GM23338 (cell line): ENCODE results near the gene TMEFF1. TPM values are rescaled to one million over a fixed set of nuclear protein-coding genes. Genes with fewer than 3 reads are reported as not detected.

Experiments used
- ATAC-seq: fragments of 200-7000 bp; cut with Tn5 transposase; 3 replicates; pipeline ENCODE4 v1.9.1; 2020
- DNase-seq: peaks from one replicate; pipeline ENCODE4 v3.0.0-alpha.2; 2015; ENCODE audit warnings: low spot score
- H2AFZ ChIP-seq: fragments of 200-600 bp; sonication (generic); 2 replicates; pipeline ENCODE4 v1.8.0; 2016; ENCODE audit warnings: antibody characterized with exemption, mild to moderate bottlenecking, moderate library complexity
- H3F3A ChIP-seq: fragments of 200-600 bp; sonication (generic); replicated peaks from 2 replicates; pipeline ENCODE4 v1.8.0; 2017; ENCODE audit warnings: antibody characterized with exemption, mixed run types, low read depth
- H3K27ac ChIP-seq: fragments of 200-600 bp; sonication (generic); 2 replicates; pipeline ENCODE4 v1.6.1; 2016; ENCODE audit warnings: low read depth
- H3K27me3 ChIP-seq: fragments of 200-600 bp; sonication (generic); 2 replicates; pipeline ENCODE4 v1.8.0; 2016; ENCODE audit warnings: mild to moderate bottlenecking, mixed run types, moderate library complexity; ENCODE audit not compliant: insufficient read depth
- H3K36me3 ChIP-seq: fragments of 200-600 bp; sonication (generic); 2 replicates; pipeline ENCODE4 v1.8.0; 2016; ENCODE audit warnings: mild to moderate bottlenecking; ENCODE audit not compliant: insufficient read depth
- H3K4me1 ChIP-seq: fragments of 200-600 bp; sonication (generic); 2 replicates; pipeline ENCODE4 v1.8.0; 2016; ENCODE audit warnings: mild to moderate bottlenecking, moderate library complexity; ENCODE audit not compliant: insufficient read depth
- H3K4me2 ChIP-seq: fragments of 200-600 bp; sonication (generic); 2 replicates; pipeline ENCODE4 v1.7.1; 2017; ENCODE audit warnings: mixed run types
- H3K4me3 ChIP-seq: fragments of 200-600 bp; sonication (generic); 2 replicates; pipeline ENCODE4 v1.6.1; 2016; ENCODE audit warnings: mixed run types
- H3K79me2 ChIP-seq: fragments of 200-600 bp; sonication (generic); replicated peaks from 2 replicates; pipeline ENCODE4 v1.8.0; 2017; ENCODE audit warnings: mild to moderate bottlenecking; ENCODE audit not compliant: insufficient read depth
- H3K9me2 ChIP-seq: fragments of 200-600 bp; sonication (generic); 2 replicates; pipeline ENCODE4 v1.8.0; 2017; ENCODE audit not compliant: insufficient read depth
- H4K20me1 ChIP-seq: fragments of 200-600 bp; sonication (generic); replicated peaks from 2 replicates; pipeline ENCODE4 v1.8.0; 2017; ENCODE audit warnings: mild to moderate bottlenecking; ENCODE audit not compliant: insufficient read depth
- H3K27ac Mint-ChIP-seq: 2 replicates; pipeline ENCODE4 v1.8.0; 2020; ENCODE audit warnings: inconsistent platforms, mild to moderate bottlenecking, moderate library complexity, mixed read lengths
- H3K27me3 Mint-ChIP-seq: 3 replicates; pipeline ENCODE4 v1.8.0; 2022; ENCODE audit warnings: low read depth, mild to moderate bottlenecking, moderate library complexity, mixed read lengths, inconsistent platforms; ENCODE audit not compliant: insufficient read depth, poor library complexity
- H3K36me3 Mint-ChIP-seq: 3 replicates; pipeline ENCODE4 v1.8.0; 2021; ENCODE audit warnings: low read depth, mild to moderate bottlenecking, inconsistent platforms, moderate library complexity, mixed read lengths
- H3K4me1 Mint-ChIP-seq: 3 replicates; pipeline ENCODE4 v1.8.0; 2020; ENCODE audit warnings: mild to moderate bottlenecking, inconsistent platforms, mixed read lengths
- H3K4me3 Mint-ChIP-seq: 3 replicates; pipeline ENCODE4 v1.8.0; 2021; ENCODE audit warnings: moderate library complexity, mild to moderate bottlenecking, inconsistent platforms, mixed read lengths
- H3K9me3 Mint-ChIP-seq: 3 replicates; pipeline ENCODE4 v1.8.0; 2020; ENCODE audit warnings: moderate library complexity, mild to moderate bottlenecking, inconsistent platforms, mixed read lengths
- CREB1 ChIP-seq: fragments of 250-450 bp; sonication (Bioruptor Pico); IDR thresholded peaks from 2 replicates; pipeline ENCODE4 v1.5.0; 2020; ENCODE audit warnings: low read depth, mild to moderate bottlenecking, moderate library complexity
- EZH2 ChIP-seq: fragments of 200-600 bp; sonication (generic); IDR thresholded peaks from one replicate; pipeline ENCODE4 v1.8.0; 2017; ENCODE audit warnings: antibody characterized with exemption, mild to moderate bottlenecking, low read depth; ENCODE audit not compliant: unreplicated experiment
- EZH2phosphoT487 ChIP-seq: fragments of 200-600 bp; sonication (generic); IDR thresholded peaks from one replicate; pipeline ENCODE4 v1.8.1; 2018; ENCODE audit warnings: antibody characterized with exemption; ENCODE audit not compliant: unreplicated experiment
- JUNB ChIP-seq: IDR thresholded peaks from one replicate; pipeline ENCODE4 v1.6.1; 2016; ENCODE audit warnings: antibody characterized with exemption; ENCODE audit not compliant: unreplicated experiment
- NANOG ChIP-seq: IDR thresholded peaks from 2 replicates; pipeline ENCODE4 v1.6.1; 2016; ENCODE audit warnings: antibody characterized with exemption, borderline replicate concordance
- REST ChIP-seq: IDR thresholded peaks from one replicate; pipeline ENCODE4 v1.6.1; 2018; ENCODE audit warnings: antibody characterized with exemption; ENCODE audit not compliant: unreplicated experiment
- ZNF114 ChIP-seq: fragments of 250-450 bp; sonication (Bioruptor Pico); IDR thresholded peaks from 2 replicates; pipeline ENCODE4 v1.5.0; 2020; ENCODE audit warnings: mild to moderate bottlenecking, moderate library complexity
- polyA plus RNA-seq: library from polyadenylated mRNA; unstranded; fragments of >200 nt; fragmentation: Nextera tagmentation; extraction: Ambion mirVana; gene quantifications from 2 replicates; pipeline ENCODE4 v1.2.1, GENCODE V29; 2016
- total RNA-seq: library from RNA; depleted of rRNA; stranded (reverse); fragments of >200 nt; shearing (Covaris generic); gene quantifications from 2 replicates; pipeline ENCODE4 v1.2.3, GENCODE V29; 2014
- TF ChIP-seq, protein P1 (sequence below): IDR thresholded peaks from 2 replicates; pipeline ENCODE4 v1.6.1; 2016; ENCODE audit warnings: antibody characterized with exemption
- TF ChIP-seq, protein P2 (sequence below): fragments of 250-450 bp; sonication (Bioruptor Pico); IDR thresholded peaks from 2 replicates; pipeline ENCODE4 v1.5.0; 2020; ENCODE audit warnings: mild to moderate bottlenecking, moderate library complexity

Gene TMEFF1
- total and polyA plus RNA-seq, 2 experiments from 2014 or later, result 6.6 to 85.2 TPM

DNA sequence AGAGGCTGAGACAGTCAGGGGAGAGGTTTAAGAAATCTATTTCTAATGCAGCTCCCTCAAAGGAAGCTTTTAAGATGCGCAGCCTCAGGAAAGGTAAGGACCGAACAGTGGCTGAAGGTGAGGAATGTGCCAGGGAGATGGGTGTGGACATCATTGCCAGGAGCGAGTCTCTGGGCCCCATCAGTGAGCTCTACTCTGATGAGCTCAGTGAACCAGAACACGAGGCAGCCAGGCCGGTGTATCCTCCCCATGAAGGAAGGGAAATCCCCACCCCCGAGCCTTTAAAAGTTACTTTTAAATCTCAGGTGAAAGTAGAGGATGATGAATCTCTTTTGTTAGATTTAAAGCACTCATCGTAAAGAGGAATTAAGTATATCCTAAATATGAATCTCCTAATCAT, 113.1 kb downstream of the TMEFF1 start:
- Histone ChIP-seq H3K4me2 (no peak overlapping the region), H3K4me3 (no peak overlapping the region), H3K79me2 (no peaks in the 10 kb centered on the region), H3K9me2 (no peaks in the 10 kb centered on the region), H3K27ac (no peak overlapping the region), H3K4me1 (no peaks in the 10 kb centered on the region), H3K36me3 (peaks cover 8% of the 10 kb centered on the region; the same call in 1 of the 2 replicates), H4K20me1 (no peaks in the 10 kb centered on the region), H2AFZ (no peak overlapping the region), H3K27me3 (no peaks in the 10 kb centered on the region), H3F3A (no peaks in the 10 kb centered on the region)
- no peaks in the 10 kb centered on the region for H3K4me1 Mint-ChIP-seq
- H3K27me3 Mint-ChIP-seq, result peaks cover 4% of the 10 kb centered on the region
- TF ChIP-seq REST (no peak), CREB1 (CRISPR knock-in tag) (no peak)
- no peak overlapping the region for H3K27ac Mint-ChIP-seq
- peaks cover 11% of the 10 kb centered on the region; the same call in 2 of the 3 replicates for H3K36me3 Mint-ChIP-seq
- H3K9me3 Mint-ChIP-seq, result no peaks in the 10 kb centered on the region
- no peak for ATAC-seq
- DNase-seq, result no peak
- no peak overlapping the region for H3K4me3 Mint-ChIP-seq

GRCh38 chr9:100587375-100587774, 114.4 kb downstream of the TMEFF1 start:
- Mint-ChIP-seq H3K27ac (no peak overlapping the region), H3K27me3 (peaks cover 4% of the 10 kb centered on the region), H3K36me3 (peaks cover 11% of the 10 kb centered on the region; the same call in 2 of the 3 replicates), H3K4me1 (no peaks in the 10 kb centered on the region), H3K9me3 (no peaks in the 10 kb centered on the region), H3K4me3 (no peak overlapping the region)
- no peak overlapping the region for H3K4me3 ChIP-seq
- no peak for DNase-seq
- no peaks in the 10 kb centered on the region for H3K27me3 ChIP-seq
- no peak overlapping the region for H2AFZ ChIP-seq
- H3K79me2 ChIP-seq, result no peaks in the 10 kb centered on the region
- no peaks in the 10 kb centered on the region for H3F3A ChIP-seq
- no peak overlapping the region for H3K27ac ChIP-seq
- no peak for ATAC-seq
- H4K20me1 ChIP-seq, result no peaks in the 10 kb centered on the region
- no peak for TF ChIP-seq JUNB
- no peak for TF ChIP-seq NANOG
- TF ChIP-seq, protein P1, sequence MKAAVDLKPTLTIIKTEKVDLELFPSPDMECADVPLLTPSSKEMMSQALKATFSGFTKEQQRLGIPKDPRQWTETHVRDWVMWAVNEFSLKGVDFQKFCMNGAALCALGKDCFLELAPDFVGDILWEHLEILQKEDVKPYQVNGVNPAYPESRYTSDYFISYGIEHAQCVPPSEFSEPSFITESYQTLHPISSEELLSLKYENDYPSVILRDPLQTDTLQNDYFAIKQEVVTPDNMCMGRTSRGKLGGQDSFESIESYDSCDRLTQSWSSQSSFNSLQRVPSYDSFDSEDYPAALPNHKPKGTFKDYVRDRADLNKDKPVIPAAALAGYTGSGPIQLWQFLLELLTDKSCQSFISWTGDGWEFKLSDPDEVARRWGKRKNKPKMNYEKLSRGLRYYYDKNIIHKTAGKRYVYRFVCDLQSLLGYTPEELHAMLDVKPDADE, result no peak
- TF ChIP-seq ZNF114 (CRISPR knock-in tag), result no peak
- no peak for TF ChIP-seq EZH2
- TF ChIP-seq CREB1 (CRISPR knock-in tag), result no peak
- TF ChIP-seq EZH2phosphoT487, result no peak
- TF ChIP-seq, protein P2, sequence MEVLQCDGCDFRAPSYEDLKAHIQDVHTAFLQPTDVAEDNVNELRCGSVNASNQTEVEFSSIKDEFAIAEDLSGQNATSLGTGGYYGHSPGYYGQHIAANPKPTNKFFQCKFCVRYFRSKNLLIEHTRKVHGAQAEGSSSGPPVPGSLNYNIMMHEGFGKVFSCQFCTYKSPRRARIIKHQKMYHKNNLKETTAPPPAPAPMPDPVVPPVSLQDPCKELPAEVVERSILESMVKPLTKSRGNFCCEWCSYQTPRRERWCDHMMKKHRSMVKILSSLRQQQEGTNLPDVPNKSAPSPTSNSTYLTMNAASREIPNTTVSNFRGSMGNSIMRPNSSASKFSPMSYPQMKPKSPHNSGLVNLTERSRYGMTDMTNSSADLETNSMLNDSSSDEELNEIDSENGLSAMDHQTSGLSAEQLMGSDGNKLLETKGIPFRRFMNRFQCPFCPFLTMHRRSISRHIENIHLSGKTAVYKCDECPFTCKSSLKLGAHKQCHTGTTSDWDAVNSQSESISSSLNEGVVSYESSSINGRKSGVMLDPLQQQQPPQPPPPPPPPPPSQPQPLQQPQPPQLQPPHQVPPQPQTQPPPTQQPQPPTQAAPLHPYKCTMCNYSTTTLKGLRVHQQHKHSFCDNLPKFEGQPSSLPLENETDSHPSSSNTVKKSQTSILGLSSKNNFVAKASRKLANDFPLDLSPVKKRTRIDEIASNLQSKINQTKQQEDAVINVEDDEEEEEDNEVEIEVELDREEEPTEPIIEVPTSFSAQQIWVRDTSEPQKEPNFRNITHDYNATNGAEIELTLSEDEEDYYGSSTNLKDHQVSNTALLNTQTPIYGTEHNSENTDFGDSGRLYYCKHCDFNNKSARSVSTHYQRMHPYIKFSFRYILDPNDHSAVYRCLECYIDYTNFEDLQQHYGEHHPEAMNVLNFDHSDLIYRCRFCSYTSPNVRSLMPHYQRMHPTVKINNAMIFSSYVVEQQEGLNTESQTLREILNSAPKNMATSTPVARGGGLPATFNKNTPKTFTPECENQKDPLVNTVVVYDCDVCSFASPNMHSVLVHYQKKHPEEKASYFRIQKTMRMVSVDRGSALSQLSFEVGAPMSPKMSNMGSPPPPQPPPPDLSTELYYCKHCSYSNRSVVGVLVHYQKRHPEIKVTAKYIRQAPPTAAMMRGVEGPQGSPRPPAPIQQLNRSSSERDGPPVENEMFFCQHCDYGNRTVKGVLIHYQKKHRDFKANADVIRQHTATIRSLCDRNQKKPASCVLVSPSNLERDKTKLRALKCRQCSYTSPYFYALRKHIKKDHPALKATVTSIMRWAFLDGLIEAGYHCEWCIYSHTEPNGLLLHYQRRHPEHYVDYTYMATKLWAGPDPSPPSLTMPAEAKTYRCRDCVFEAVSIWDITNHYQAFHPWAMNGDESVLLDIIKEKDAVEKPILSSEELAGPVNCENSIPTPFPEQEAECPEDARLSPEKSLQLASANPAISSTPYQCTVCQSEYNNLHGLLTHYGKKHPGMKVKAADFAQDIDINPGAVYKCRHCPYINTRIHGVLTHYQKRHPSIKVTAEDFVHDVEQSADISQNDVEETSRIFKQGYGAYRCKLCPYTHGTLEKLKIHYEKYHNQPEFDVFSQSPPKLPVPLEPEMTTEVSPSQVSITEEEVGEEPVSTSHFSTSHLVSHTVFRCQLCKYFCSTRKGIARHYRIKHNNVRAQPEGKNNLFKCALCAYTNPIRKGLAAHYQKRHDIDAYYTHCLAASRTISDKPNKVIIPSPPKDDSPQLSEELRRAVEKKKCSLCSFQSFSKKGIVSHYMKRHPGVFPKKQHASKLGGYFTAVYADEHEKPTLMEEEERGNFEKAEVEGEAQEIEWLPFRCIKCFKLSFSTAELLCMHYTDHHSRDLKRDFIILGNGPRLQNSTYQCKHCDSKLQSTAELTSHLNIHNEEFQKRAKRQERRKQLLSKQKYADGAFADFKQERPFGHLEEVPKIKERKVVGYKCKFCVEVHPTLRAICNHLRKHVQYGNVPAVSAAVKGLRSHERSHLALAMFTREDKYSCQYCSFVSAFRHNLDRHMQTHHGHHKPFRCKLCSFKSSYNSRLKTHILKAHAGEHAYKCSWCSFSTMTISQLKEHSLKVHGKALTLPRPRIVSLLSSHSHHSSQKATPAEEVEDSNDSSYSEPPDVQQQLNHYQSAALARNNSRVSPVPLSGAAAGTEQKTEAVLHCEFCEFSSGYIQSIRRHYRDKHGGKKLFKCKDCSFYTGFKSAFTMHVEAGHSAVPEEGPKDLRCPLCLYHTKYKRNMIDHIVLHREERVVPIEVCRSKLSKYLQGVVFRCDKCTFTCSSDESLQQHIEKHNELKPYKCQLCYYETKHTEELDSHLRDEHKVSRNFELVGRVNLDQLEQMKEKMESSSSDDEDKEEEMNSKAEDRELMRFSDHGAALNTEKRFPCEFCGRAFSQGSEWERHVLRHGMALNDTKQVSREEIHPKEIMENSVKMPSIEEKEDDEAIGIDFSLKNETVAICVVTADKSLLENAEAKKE (CRISPR knock-in tag), result no peak
- H3K4me1 ChIP-seq, result no peaks in the 10 kb centered on the region
- H3K4me2 ChIP-seq, result no peak overlapping the region
- peaks cover 8% of the 10 kb centered on the region; the same call in 1 of the 2 replicates for H3K36me3 ChIP-seq
- H3K9me2 ChIP-seq, result no peaks in the 10 kb centered on the region
